HG03095 (cell line): ENCODE data around the gene IMMT.

Experiments
- ATAC-seq: cut with Tn5 transposase; IDR thresholded peaks from one replicate; pipeline ENCODE4 v1.9.1; 2021; ENCODE audit warnings: moderate library complexity; ENCODE audit not compliant: unreplicated experiment

The IMMT gene

GRCh38 chr2:86094229-86094628, 101.0 kb downstream of the IMMT start:
- no peak for ATAC-seq
